KMS-11 (cell line): Measurements from ENCODE around the gene PTH2.
"Not testable (repeated sequence)": the region's sequence is repeated elsewhere in the genome, so short reads cannot be mapped to it uniquely, and the experiment has no call there.

Experiments used
- H2AFZ ChIP-seq: fragments of 200-600 bp; sonication (generic); 2 replicates; pipeline ENCODE4 v1.6.1; 2016; ENCODE audit warnings: antibody characterized with exemption, mixed run types, low read depth
- H3K27ac ChIP-seq: fragments of 200-600 bp; sonication (generic); 2 replicates; pipeline ENCODE4 v1.6.1; 2016; ENCODE audit warnings: mild to moderate bottlenecking, mixed run types
- H3K27me3 ChIP-seq: fragments of 200-600 bp; sonication (generic); 2 replicates; pipeline ENCODE4 v1.6.1; 2017; ENCODE audit warnings: mild to moderate bottlenecking, low read depth, mixed run types, moderate library complexity; ENCODE audit not compliant: insufficient read depth
- H3K36me3 ChIP-seq: fragments of 200-600 bp; sonication (generic); 2 replicates; pipeline ENCODE4 v1.6.1; 2017; ENCODE audit warnings: mild to moderate bottlenecking, mixed run types; ENCODE audit not compliant: insufficient read depth
- H3K4me1 ChIP-seq: fragments of 200-600 bp; sonication (generic); 2 replicates; pipeline ENCODE4 v1.6.1; 2016; ENCODE audit warnings: mild to moderate bottlenecking, low read depth, mixed run types; ENCODE audit not compliant: poor library complexity, severe bottlenecking
- H3K4me2 ChIP-seq: fragments of 200-600 bp; sonication (generic); 2 replicates; pipeline ENCODE4 v1.7.0; 2016; ENCODE audit warnings: mild to moderate bottlenecking, mixed run types
- H3K4me3 ChIP-seq: fragments of 200-600 bp; sonication (generic); IDR thresholded peaks from 2 replicates; pipeline ENCODE4 v1.6.1; 2017; ENCODE audit warnings: low read depth, low read length, mixed read lengths; ENCODE audit not compliant: insufficient read depth
- H3K79me2 ChIP-seq: fragments of 200-600 bp; sonication (generic); 2 replicates; pipeline ENCODE4 v1.6.1; 2016; ENCODE audit warnings: low read depth, mixed run types; ENCODE audit not compliant: insufficient read depth
- H3K9ac ChIP-seq: fragments of 200-600 bp; sonication (generic); 2 replicates; pipeline ENCODE4 v1.6.1; 2016; ENCODE audit warnings: mild to moderate bottlenecking, mixed run types
- H4K20me1 ChIP-seq: fragments of 200-600 bp; sonication (generic); 2 replicates; pipeline ENCODE4 v1.6.1; 2016; ENCODE audit warnings: mild to moderate bottlenecking, mixed run types; ENCODE audit not compliant: insufficient read depth
- CTCF ChIP-seq: fragments of 200-600 bp; sonication (generic); conservative IDR thresholded peaks from 2 replicates; pipeline ENCODE4 v1.6.1; 2017; ENCODE audit warnings: low read depth, mild to moderate bottlenecking, antibody characterized with exemption, low read length, moderate library complexity, mixed read lengths

Gene PTH2

GRCh38 chr19:49462492-49462891 lies 39.3 kb upstream of the PTH2 start:
- no peak overlapping the region for H3K4me3 ChIP-seq
- H3K27ac ChIP-seq: no peak overlapping the region
- no peak overlapping the region for H3K9ac ChIP-seq
- no peak overlapping the region for H2AFZ ChIP-seq
- no peaks in the 10 kb centered on the region for H4K20me1 ChIP-seq
- no peaks in the 10 kb centered on the region for H3K27me3 ChIP-seq
- peaks cover 27% of the 10 kb centered on the region for H3K79me2 ChIP-seq
- H3K4me1 ChIP-seq: peaks cover 37% of the 10 kb centered on the region
- TF ChIP-seq CTCF: no peak
- no peak overlapping the region for H3K4me2 ChIP-seq
- no peaks in the 10 kb centered on the region for H3K36me3 ChIP-seq

GRCh38 chr19:49461656-49462055 lies 38.4 kb upstream of the PTH2 start:
- Histone ChIP-seq H4K20me1 (no peaks in the 10 kb centered on the region), H3K9ac (no peak overlapping the region), H3K27ac (no peak overlapping the region), H2AFZ (no peak overlapping the region), H3K4me1 (peaks cover 44% of the 10 kb centered on the region), H3K79me2 (peaks cover 27% of the 10 kb centered on the region), H3K4me2 (no peak overlapping the region), H3K27me3 (no peaks in the 10 kb centered on the region), H3K36me3 (no peaks in the 10 kb centered on the region), H3K4me3 (no peak overlapping the region)
- no peak for TF ChIP-seq CTCF

- peaks cover 50% of the 10 kb centered on the region for H3K4me1 ChIP-seq
- H3K4me3 ChIP-seq, H2AFZ ChIP-seq, H3K9ac ChIP-seq, H3K27ac ChIP-seq, H4K20me1 ChIP-seq, H3K36me3 ChIP-seq, H3K27me3 ChIP-seq, H3K4me2 ChIP-seq: not testable (repeated sequence)
- H3K79me2 ChIP-seq: peaks cover 27% of the 10 kb centered on the region
Measured at GRCh38 chr19:49461130-49461529, 37.9 kb upstream of the PTH2 start.

- Histone ChIP-seq H3K27ac (peak overlapping the region; percentile 99), H3K9ac (peak overlapping the region; percentile 87; the same call in 1 of the 2 replicates), H3K4me3 (no peak overlapping the region), H3K27me3 (no peaks in the 10 kb centered on the region), H4K20me1 (no peaks in the 10 kb centered on the region), H2AFZ (peak overlapping the region; percentile 63; the same call in 1 of the 2 replicates), H3K4me2 (peak overlapping the region; percentile 100), H3K79me2 (peaks cover 33% of the 10 kb centered on the region), H3K36me3 (no peaks in the 10 kb centered on the region), H3K4me1 (peaks cover 62% of the 10 kb centered on the region)
- TF ChIP-seq CTCF: no peak
Measured at GRCh38 chr19:49459388-49459787, 36.1 kb upstream of the PTH2 start.

GRCh38 chr19:49458567-49458903 lies 35.3 kb upstream of the PTH2 start:
- Histone ChIP-seq H3K27me3 (no peaks in the 10 kb centered on the region), H3K4me2 (peak overlapping the region; percentile 100), H2AFZ (peak overlapping the region; percentile 63), H3K79me2 (peaks cover 42% of the 10 kb centered on the region), H3K27ac (peak overlapping the region; percentile 99), H3K4me1 (peaks cover 69% of the 10 kb centered on the region), H3K4me3 (peak overlapping the region; percentile 14), H3K36me3 (no peaks in the 10 kb centered on the region), H3K9ac (peak overlapping the region; percentile 87), H4K20me1 (no peaks in the 10 kb centered on the region)
- TF ChIP-seq CTCF: no peak
